Measurements from ENCODE around the gene SIX2.

SIX2 gene

GRCh38 chr2:45003579-45004551 is 5.4 kb downstream of the SIX2 start:
- no peak overlapping the region for H3K4me3 ChIP-seq (ENCODE audit: control insufficient read depth, low read depth, low read length)
- TF ChIP-seq CTCF (IDR thresholded peaks at IDR 0.05; ENCODE audit: control insufficient read depth, insufficient read depth, low read depth, low read length, missing control alignments): no peak
- no peak for DNase-seq (ENCODE audit: low read depth)

GRCh38 chr2:45002686-45003085 is 6.6 kb downstream of the SIX2 start:
- no peak overlapping the region for H3K4me3 ChIP-seq (ENCODE audit: control insufficient read depth, low read depth, low read length)
- DNase-seq (ENCODE audit: low read depth): no peak
- no peak for TF ChIP-seq CTCF (IDR thresholded peaks at IDR 0.05; ENCODE audit: control insufficient read depth, insufficient read depth, low read depth, low read length, missing control alignments)

DNA sequence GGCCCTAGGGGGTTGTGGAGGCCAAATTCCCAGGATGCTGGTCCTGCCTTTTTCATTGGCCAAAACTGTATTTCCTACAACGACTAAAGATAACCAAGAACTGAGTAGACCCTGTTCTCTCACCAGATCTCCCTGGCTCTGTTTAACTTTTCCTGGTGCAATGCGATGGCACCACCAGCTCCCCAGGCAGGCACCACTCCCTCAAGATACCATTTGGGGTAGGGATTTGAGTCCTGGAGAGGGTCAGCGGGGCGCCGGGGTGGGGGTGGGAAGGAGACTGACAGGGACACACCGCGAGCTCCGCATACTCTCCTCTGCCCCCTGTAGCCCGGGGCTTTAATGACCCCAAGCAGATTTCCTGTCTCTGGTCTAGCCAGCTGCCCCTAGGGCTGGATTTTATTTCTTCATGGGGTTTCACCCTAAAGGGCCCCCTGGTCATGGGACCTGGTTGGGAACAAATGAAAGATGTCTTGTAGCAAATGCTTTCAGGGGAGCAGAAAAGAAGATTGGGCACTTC is 7.3 kb downstream of the SIX2 start:
- no peak for DNase-seq (ENCODE audit: low read depth)
- no peak overlapping the region for H3K4me3 ChIP-seq (ENCODE audit: control insufficient read depth, low read depth, low read length)
- TF ChIP-seq CTCF (IDR thresholded peaks at IDR 0.05; ENCODE audit: control insufficient read depth, insufficient read depth, low read depth, low read length, missing control alignments): no peak

GRCh38 chr2:45000921-45001868 is 8.1 kb downstream of the SIX2 start:
- no peak for TF ChIP-seq CTCF (IDR thresholded peaks at IDR 0.05; ENCODE audit: control insufficient read depth, insufficient read depth, low read depth, low read length, missing control alignments)
- peak overlapping the region; percentile 18 for H3K4me3 ChIP-seq (ENCODE audit: control insufficient read depth, low read depth, low read length)
- no peak for DNase-seq (ENCODE audit: low read depth)

DNA sequence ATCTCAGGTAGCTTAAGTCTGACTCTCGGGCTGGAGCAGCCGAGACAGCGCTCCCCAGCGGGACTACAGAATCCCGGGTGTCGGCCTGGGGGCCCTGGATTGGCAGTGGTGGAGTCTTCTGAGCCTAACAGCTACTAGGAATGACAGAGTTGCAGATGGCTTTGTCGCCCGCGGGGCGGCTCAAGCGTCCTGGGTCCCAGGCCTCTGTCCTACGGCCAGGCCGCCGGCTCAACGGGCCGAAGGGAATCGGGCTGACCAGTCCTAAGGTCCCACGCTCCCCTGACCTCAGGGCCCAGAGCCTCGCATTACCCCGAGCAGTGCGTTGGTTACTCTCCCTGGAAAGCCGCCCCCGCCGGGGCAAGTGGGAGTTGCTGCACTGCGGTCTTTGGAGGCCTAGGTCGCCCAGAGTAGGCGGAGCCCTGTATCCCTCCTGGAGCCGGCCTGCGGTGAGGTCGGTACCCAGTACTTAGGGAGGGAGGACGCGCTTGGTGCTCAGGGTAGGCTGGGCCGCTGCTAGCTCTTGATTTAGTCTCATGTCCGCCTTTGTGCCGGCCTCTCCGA is 8.8 kb downstream of the SIX2 start:
- TF ChIP-seq CTCF (IDR thresholded peaks at IDR 0.05; ENCODE audit: control insufficient read depth, insufficient read depth, low read depth, low read length, missing control alignments): no peak
- no peak overlapping the region for H3K4me3 ChIP-seq (ENCODE audit: control insufficient read depth, low read depth, low read length)
- no peak for DNase-seq (ENCODE audit: low read depth)

- no peak for TF ChIP-seq CTCF (IDR thresholded peaks at IDR 0.05; ENCODE audit: control insufficient read depth, insufficient read depth, low read depth, low read length, missing control alignments)
- no peak for DNase-seq (ENCODE audit: low read depth)
- no peak overlapping the region for H3K4me3 ChIP-seq (ENCODE audit: control insufficient read depth, low read depth, low read length)
Observed at GRCh38 chr2:44999540-44999939, 9.7 kb downstream of the SIX2 start.
